H1 (cell line): ENCODE results near the gene DIP2B. TPM values are rescaled to one million over a fixed set of nuclear protein-coding genes. Genes with fewer than 3 reads are reported as not detected.

Experiments used
- CTCF ChIA-PET: fragments of 300-600 bp; sonication (Branson Sonifier 250); formaldehyde crosslinking; loops from one replicate; lab custom pipeline; 2021; ENCODE audit not compliant: partially characterized antibody; lab: Charles Lee
- POLR2A ChIA-PET: fragments of 300-600 bp; sonication (Branson Sonifier 250); formaldehyde crosslinking; loops from one replicate; lab custom pipeline; 2021; ENCODE audit warnings: inconsistent platforms; ENCODE audit not compliant: partially characterized antibody; lab: Charles Lee
- DNase-seq, 2 experiments: peaks; one replicate each; pipeline versions ENCODE4 v3.0.0 to v3.0.0-alpha.2; 2010 to 2022; ENCODE audit warnings: low spot score in 2 of 2, low read depth in 1 of 2, mixed read lengths in 1 of 2
- FAIRE-seq: peaks from 2 replicates; lab custom pipeline; 2011; peaks lifted over from hg19 to GRCh38; lab: Jason Lieb, UNC
- H2AFZ ChIP-seq: 2 replicates; pipeline ENCODE4 v1.8.1; 2012; ENCODE audit warnings: low read length, inconsistent platforms
- H2AK5ac ChIP-seq: 2 replicates; pipeline ENCODE4 v1.6.1; 2013; ENCODE audit warnings: low read depth, low read length
- H2BK120ac ChIP-seq: replicated peaks from 2 replicates; pipeline ENCODE3; 2013; ENCODE audit warnings: low read depth, low read length, inconsistent platforms
- H2BK12ac ChIP-seq: 2 replicates; pipeline ENCODE4 v1.6.1; 2013; ENCODE audit warnings: low read depth, low read length
- H2BK15ac ChIP-seq: 2 replicates; pipeline ENCODE4 v1.6.1; 2013; ENCODE audit warnings: low read length
- H2BK20ac ChIP-seq: 2 replicates; pipeline ENCODE4 v1.6.1; 2013; ENCODE audit warnings: low read length
- H2BK5ac ChIP-seq: 2 replicates; pipeline ENCODE4 v1.6.1; 2013; ENCODE audit warnings: low read depth, low read length
- H3K14ac ChIP-seq: 2 replicates; pipeline ENCODE4 v1.6.1; 2013; ENCODE audit warnings: inconsistent platforms; ENCODE audit not compliant: insufficient read length
- H3K18ac ChIP-seq: 2 replicates; pipeline ENCODE4 v1.6.1; 2013; ENCODE audit warnings: low read length; ENCODE audit errors: extremely low read depth
- H3K23ac ChIP-seq: 2 replicates; pipeline ENCODE4 v1.6.1; 2013; ENCODE audit warnings: inconsistent platforms; ENCODE audit not compliant: insufficient read length
- H3K23me2 ChIP-seq: 2 replicates; pipeline ENCODE4 v1.6.1; 2013; ENCODE audit warnings: low read depth, low read length
- H3K27ac ChIP-seq: 2 replicates; pipeline ENCODE4 v1.6.1; 2011; ENCODE audit warnings: low read depth, low read length, inconsistent platforms
- H3K27me3 ChIP-seq, 4 experiments: replicated peaks in 1 of 4; 1 replicate in 1 of 4; 2 replicates in 3 of 4; pipeline versions ENCODE4 v1.6.1 to v1.8.1; 2011 to 2013; ENCODE audit warnings: low read length in 3 of 4, mild to moderate bottlenecking in 3 of 4, inconsistent platforms in 2 of 4, mixed read lengths in 2 of 4, moderate library complexity in 1 of 4; ENCODE audit not compliant: control insufficient read depth in 3 of 4, insufficient read depth in 3 of 4; ENCODE audit errors: extremely low read depth in 1 of 4
- H3K36me3 ChIP-seq, 4 experiments: 2 replicates each; pipeline versions ENCODE4 v1.6.1 to v1.8.1; 2011 to 2013; ENCODE audit warnings: mild to moderate bottlenecking in 4 of 4, low read length in 3 of 4, moderate library complexity in 2 of 4, control low read depth in 1 of 4, inconsistent platforms in 1 of 4; ENCODE audit not compliant: insufficient read depth in 4 of 4, control insufficient read depth in 2 of 4
- H3K4ac ChIP-seq: replicated peaks from 2 replicates; pipeline ENCODE3; 2013; ENCODE audit warnings: low read length, low read depth, mixed read lengths, inconsistent platforms; ENCODE audit not compliant: insufficient read length
- H3K4me1 ChIP-seq, 4 experiments: replicated peaks in 1 of 4; 1 replicate in 1 of 4; 2 replicates in 3 of 4; pipeline versions ENCODE4 v1.6.1 to v1.8.1; 2011 to 2013; ENCODE audit warnings: low read length in 3 of 4, inconsistent platforms in 2 of 4, mixed read lengths in 1 of 4; ENCODE audit not compliant: insufficient read depth in 4 of 4, control insufficient read depth in 3 of 4
- H3K4me2 ChIP-seq, 2 experiments: 2 replicates each; pipeline versions ENCODE4 v1.6.1 to v1.8.1; 2011 to 2013; ENCODE audit warnings: low read depth in 2 of 2, low read length in 2 of 2, control low read depth in 1 of 2, inconsistent platforms in 1 of 2, mild to moderate bottlenecking in 1 of 2; ENCODE audit not compliant: insufficient read depth in 1 of 2
- H3K4me3 ChIP-seq, 4 experiments: fragments of 200-600, 300-600 bp in 1 of 4; sonication (generic), shearing (Covaris generic), sonication (Bioruptor Twin) in 1 of 4; 2 replicates each; pipeline versions ENCODE4 v1.5.1 to v1.8.1; 2011 to 2016; ENCODE audit warnings: low read length in 4 of 4, low read depth in 3 of 4, control low read depth in 2 of 4, inconsistent platforms in 2 of 4, mild to moderate bottlenecking in 2 of 4, mixed read lengths in 1 of 4, moderate library complexity in 1 of 4; ENCODE audit not compliant: insufficient read depth in 2 of 4; ENCODE audit errors: extremely low read depth in 1 of 4
- H3K56ac ChIP-seq: replicated peaks from 2 replicates; pipeline ENCODE3; 2013; ENCODE audit warnings: low read depth, mild to moderate bottlenecking, mixed read lengths, low read length, inconsistent platforms; ENCODE audit not compliant: insufficient read length
- H3K79me1 ChIP-seq: 2 replicates; pipeline ENCODE4 v1.6.1; 2013; ENCODE audit warnings: low read depth, low read length, control low read depth
- H3K79me2 ChIP-seq, 2 experiments: 2 replicates each; pipeline versions ENCODE4 v1.6.1 to v1.8.1; 2012 to 2013; ENCODE audit warnings: low read length in 2 of 2, mild to moderate bottlenecking in 2 of 2, inconsistent platforms in 1 of 2; ENCODE audit not compliant: insufficient read depth in 2 of 2, control insufficient read depth in 1 of 2
- H3K9ac ChIP-seq, 4 experiments: replicated peaks in 1 of 4; 1 replicate in 1 of 4; 2 replicates in 3 of 4; pipeline versions ENCODE4 v1.6.1 to v1.8.1; 2011 to 2013; ENCODE audit warnings: low read depth in 3 of 4, low read length in 3 of 4, control low read depth in 2 of 4, mild to moderate bottlenecking in 2 of 4, moderate library complexity in 2 of 4, inconsistent platforms in 1 of 4; ENCODE audit errors: extremely low read depth in 1 of 4
- H3K9me3 ChIP-seq, 2 experiments: 2 replicates each; pipeline versions ENCODE4 v1.6.1 to v1.8.1; 2012 to 2013; ENCODE audit warnings: mild to moderate bottlenecking in 2 of 2, moderate library complexity in 2 of 2, control low read depth in 1 of 2, inconsistent platforms in 1 of 2, low read depth in 1 of 2, low read length in 1 of 2, mixed read lengths in 1 of 2; ENCODE audit not compliant: insufficient read depth in 2 of 2
- H4K20me1 ChIP-seq, 2 experiments: replicated peaks in 1 of 2; 2 replicates each; pipeline versions ENCODE3 to v1.8.1; 2011 to 2013; ENCODE audit warnings: inconsistent platforms in 2 of 2, low read length in 2 of 2, mild to moderate bottlenecking in 1 of 2; ENCODE audit not compliant: insufficient read depth in 2 of 2, control insufficient read depth in 1 of 2
- H4K5ac ChIP-seq: 2 replicates; pipeline ENCODE4 v1.6.1; 2013; ENCODE audit warnings: low read length, low read depth, mixed read lengths, inconsistent platforms; ENCODE audit not compliant: insufficient read length
- H4K8ac ChIP-seq: 2 replicates; pipeline ENCODE4 v1.8.0; 2013; ENCODE audit warnings: mild to moderate bottlenecking, moderate library complexity, low read length, inconsistent platforms; ENCODE audit not compliant: insufficient read depth; ENCODE audit errors: extremely low read depth
- H4K91ac ChIP-seq: replicated peaks from 2 replicates; pipeline ENCODE3; 2013; ENCODE audit warnings: low read length, mixed read lengths, inconsistent platforms; ENCODE audit not compliant: insufficient read length
- ATF2 ChIP-seq: IDR thresholded peaks from 2 replicates; pipeline ENCODE4 v1.6.1; 2012; ENCODE audit warnings: low read length, inconsistent platforms
- CHD2 ChIP-seq: IDR thresholded peaks from 2 replicates; pipeline ENCODE4 v1.6.1; 2012; ENCODE audit warnings: low read length, improper control_type of control experiment
- WGBS, 2 experiments: shearing (Covaris generic) in 1 of 2; methylation state at CpG; one replicate each; pipeline versions ENCODE4 v1.1.6 to v1.1.7; 2013 to 2015; ENCODE audit warnings: low lambda C conversion rate in 2 of 2, mixed read lengths in 2 of 2, inconsistent platforms in 1 of 2, low coverage in 1 of 2, missing lambda C conversion rate in 1 of 2; ENCODE audit not compliant: insufficient replicate concordance in 2 of 2, insufficient coverage in 1 of 2, insufficient read length in 1 of 2; ENCODE audit errors: extremely low coverage in 1 of 2, missing lambda C conversion rate in 1 of 2; 5-methylcytosine and 5-hydroxymethylcytosine counted together
- polyA plus RNA-seq, 7 experiments: library from polyadenylated mRNA; depleted of rRNA in 3 of 7; stranded (reverse) in 5 of 7; unstranded in 2 of 7; fragments of >200 nt in 5 of 7; fragments of 200-250 nt in 2 of 7; gene quantifications; 1 replicate in 5 of 7; 2 replicates in 1 of 7; 4 replicates in 1 of 7; pipeline versions ENCODE4 v1.2.1 to v1.2.3, GENCODE V29; 2011 to 2013; ENCODE audit warnings: missing spikeins in 2 of 7, mixed read lengths in 2 of 7
- total RNA-seq: library from RNA; stranded (reverse); fragmentation: NEBNext Ultra II Directional; extraction: Animal tissue kit (Norgen Biotek cat#: 25700); gene quantifications from 2 replicates; pipeline ENCODE4 v1.2.1, GENCODE V29; 2021

DIP2B gene
- total and polyA plus RNA-seq, 2 of the 8 experiments (the other 6 are each of a cell fraction or from before 2014, with no cell fraction given): 11.1 to 29.6 TPM

GRCh38 chr12:50672158-50672557, 167.4 kb downstream of the DIP2B start:
- no peak for DNase-seq
- Histone ChIP-seq H3K4me1 (no peaks in the 10 kb centered on the region), H2BK120ac (no peak overlapping the region), H3K36me3 (peaks cover 0 to 14% (median 5%) of the 10 kb centered on the region in 4 experiments; a peak in 2 of 8 replicates), H2AK5ac (no peak overlapping the region), H2BK20ac (no peak overlapping the region), H4K20me1 (no peaks in the 10 kb centered on the region), H2BK15ac (no peak overlapping the region), H3K23ac (no peak overlapping the region), H4K5ac (no peak overlapping the region), H2BK5ac (no peak overlapping the region), H3K18ac (no peak overlapping the region), H4K8ac (no peak overlapping the region), H3K4ac (no peak overlapping the region), H3K23me2 (no peaks in the 10 kb centered on the region), H3K4me2 (no peak overlapping the region), H3K4me3 (no peak overlapping the region), H2AFZ (no peak overlapping the region), H3K79me2 (no peaks in the 10 kb centered on the region), H3K9me3 (no peaks in the 10 kb centered on the region), H3K56ac (no peak overlapping the region), H2BK12ac (no peak overlapping the region), H4K91ac (no peak overlapping the region), H3K79me1 (0 out of 2 replicates have a peak, but pooled peaks cover 2% of the 10 kb centered on the region), H3K27me3 (no peaks in the 10 kb centered on the region), H3K9ac (no peak overlapping the region), H3K27ac (no peak overlapping the region), H3K14ac (no peak overlapping the region)
- ChIA-PET POLR2A (no interaction called here), CTCF (interaction anchor here (1.0 to 1.3 kb wide), 3 partner anchors 17 to 192 kb away, joined by 3 to 6 read pairs (median 5); no protein-coding TSS in a partner anchor)
- whole genome bisulfite sequencing, 2 experiments: 88% methylated on average over 3 of the region's 3 CpGs; no CpG with 5 or more reads in 1 of the 2 experiments
- FAIRE-seq: no peak
- TF ChIP-seq ATF2: no peak
- no peak for TF ChIP-seq CHD2
